Parathyroid adenoma (tissue), 2 donors: ENCODE data around the gene FAM222A.
"Not testable (repeated sequence)": the region's sequence is repeated elsewhere in the genome, so short reads cannot be mapped to it uniquely, and the experiment has no call there.

Experiments
- H2AFZ ChIP-seq: fragments of 300-600 bp; sonication (generic); one replicate; pipeline ENCODE4 v1.7.0; 2017; ENCODE audit warnings: antibody characterized with exemption, mild to moderate bottlenecking
- H3K27ac ChIP-seq: fragments of 300-600 bp; sonication (generic); one replicate; pipeline ENCODE4 v1.7.0; 2017
- H3K27me3 ChIP-seq: fragments of 300-600 bp; sonication (generic); one replicate; pipeline ENCODE4 v1.7.0; 2017; ENCODE audit warnings: low read length; ENCODE audit not compliant: control insufficient read depth, insufficient read depth
- H3K36me3 ChIP-seq: fragments of 300-600 bp; sonication (generic); one replicate; pipeline ENCODE4 v1.7.0; 2017; ENCODE audit warnings: low read length; ENCODE audit not compliant: control insufficient read depth, insufficient read depth
- H3K4me1 ChIP-seq: fragments of 300-600 bp; sonication (generic); one replicate; pipeline ENCODE4 v1.7.0; 2017; ENCODE audit warnings: control low read depth
- H3K4me2 ChIP-seq: fragments of 300-600 bp; sonication (generic); one replicate; pipeline ENCODE4 v1.7.0; 2017; ENCODE audit warnings: low read length
- H3K4me3 ChIP-seq: fragments of 300-600 bp; sonication (generic); one replicate; pipeline ENCODE4 v1.7.0; 2017; ENCODE audit warnings: low read depth, low read length
- H3K79me2 ChIP-seq: fragments of 300-600 bp; sonication (generic); one replicate; pipeline ENCODE4 v1.7.0; 2017; ENCODE audit warnings: control low read depth
- H3K9ac ChIP-seq: fragments of 300-600 bp; sonication (generic); one replicate; pipeline ENCODE4 v1.7.0; 2017; ENCODE audit warnings: mild to moderate bottlenecking
- H3K9me3 ChIP-seq: fragments of 300-600 bp; sonication (generic); one replicate; pipeline ENCODE4 v1.7.0; 2017; ENCODE audit warnings: low read length; ENCODE audit not compliant: control insufficient read depth
- TF ChIP-seq, protein P1 (sequence below): fragments of 300-600 bp; sonication (generic); IDR thresholded peaks from one replicate; pipeline ENCODE4 v1.7.0; 2017; ENCODE audit warnings: antibody characterized with exemption, mild to moderate bottlenecking
- donor health status: primary hyperparathyroidism.

FAM222A gene

GRCh38 chr12:109689426-109689825 lies 24.2 kb upstream of the FAM222A start:
- no peak overlapping the region for H3K9ac ChIP-seq
- H3K27me3 ChIP-seq, result no peaks in the 10 kb centered on the region
- no peak overlapping the region for H3K4me2 ChIP-seq
- no peaks in the 10 kb centered on the region for H3K4me1 ChIP-seq
- H3K9me3 ChIP-seq, result no peaks in the 10 kb centered on the region
- no peak overlapping the region for H3K4me3 ChIP-seq
- no peak overlapping the region for H2AFZ ChIP-seq
- H3K27ac ChIP-seq, result no peak overlapping the region
- no peaks in the 10 kb centered on the region for H3K36me3 ChIP-seq
- no peaks in the 10 kb centered on the region for H3K79me2 ChIP-seq
- TF ChIP-seq, protein P1, sequence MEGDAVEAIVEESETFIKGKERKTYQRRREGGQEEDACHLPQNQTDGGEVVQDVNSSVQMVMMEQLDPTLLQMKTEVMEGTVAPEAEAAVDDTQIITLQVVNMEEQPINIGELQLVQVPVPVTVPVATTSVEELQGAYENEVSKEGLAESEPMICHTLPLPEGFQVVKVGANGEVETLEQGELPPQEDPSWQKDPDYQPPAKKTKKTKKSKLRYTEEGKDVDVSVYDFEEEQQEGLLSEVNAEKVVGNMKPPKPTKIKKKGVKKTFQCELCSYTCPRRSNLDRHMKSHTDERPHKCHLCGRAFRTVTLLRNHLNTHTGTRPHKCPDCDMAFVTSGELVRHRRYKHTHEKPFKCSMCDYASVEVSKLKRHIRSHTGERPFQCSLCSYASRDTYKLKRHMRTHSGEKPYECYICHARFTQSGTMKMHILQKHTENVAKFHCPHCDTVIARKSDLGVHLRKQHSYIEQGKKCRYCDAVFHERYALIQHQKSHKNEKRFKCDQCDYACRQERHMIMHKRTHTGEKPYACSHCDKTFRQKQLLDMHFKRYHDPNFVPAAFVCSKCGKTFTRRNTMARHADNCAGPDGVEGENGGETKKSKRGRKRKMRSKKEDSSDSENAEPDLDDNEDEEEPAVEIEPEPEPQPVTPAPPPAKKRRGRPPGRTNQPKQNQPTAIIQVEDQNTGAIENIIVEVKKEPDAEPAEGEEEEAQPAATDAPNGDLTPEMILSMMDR, result no peak

- no peak overlapping the region for H3K27ac ChIP-seq
- no peak overlapping the region for H3K4me3 ChIP-seq
- no peak overlapping the region for H2AFZ ChIP-seq
- no peaks in the 10 kb centered on the region for H3K36me3 ChIP-seq
- no peaks in the 10 kb centered on the region for H3K79me2 ChIP-seq
- H3K4me1 ChIP-seq, result peaks cover 4% of the 10 kb centered on the region
- no peak overlapping the region for H3K9ac ChIP-seq
- no peaks in the 10 kb centered on the region for H3K9me3 ChIP-seq
- H3K27me3 ChIP-seq, result no peaks in the 10 kb centered on the region
- no peak overlapping the region for H3K4me2 ChIP-seq
- TF ChIP-seq, protein P1, result no peak
Observed at GRCh38 chr12:109693160-109693559, 20.5 kb upstream of the FAM222A start.

- TF ChIP-seq, protein P1, result no peak
- H3K36me3 ChIP-seq, result no peaks in the 10 kb centered on the region
- H3K79me2 ChIP-seq, result no peaks in the 10 kb centered on the region
- H3K27me3 ChIP-seq, result no peaks in the 10 kb centered on the region
- H3K4me3 ChIP-seq, result no peak overlapping the region
- no peak overlapping the region for H3K4me2 ChIP-seq
- H2AFZ ChIP-seq, result no peak overlapping the region
- no peaks in the 10 kb centered on the region for H3K9me3 ChIP-seq
- H3K4me1 ChIP-seq, result peaks cover 4% of the 10 kb centered on the region
- H3K9ac ChIP-seq, result no peak overlapping the region
- H3K27ac ChIP-seq, result no peak overlapping the region
Observed at GRCh38 chr12:109693653-109694600, 19.7 kb upstream of the FAM222A start.

DNA sequence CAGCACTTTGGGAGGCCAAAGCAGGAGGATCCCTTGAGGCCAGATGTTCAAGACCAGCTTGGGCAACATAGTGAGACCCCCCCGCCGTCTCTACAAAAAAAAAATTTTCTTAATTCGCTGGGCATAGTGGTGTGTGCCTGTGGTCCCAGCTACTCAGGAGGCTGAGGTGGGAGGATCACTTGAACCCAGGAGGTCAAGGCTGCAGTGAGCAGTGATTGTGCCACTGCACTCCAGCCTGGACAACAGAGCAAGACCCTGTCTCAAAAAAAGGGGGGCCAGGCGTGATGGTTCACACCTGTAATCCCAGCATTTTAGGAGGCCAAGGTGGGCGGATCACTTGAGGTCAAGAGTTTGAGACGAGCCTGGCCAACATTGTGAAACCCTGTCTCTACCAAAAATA lies 19.0 kb upstream of the FAM222A start:
- H3K4me2 ChIP-seq, H3K27me3 ChIP-seq, H3K79me2 ChIP-seq, H3K27ac ChIP-seq, H2AFZ ChIP-seq, H3K9me3 ChIP-seq, H3K4me1 ChIP-seq, H3K9ac ChIP-seq, H3K4me3 ChIP-seq, H3K36me3 ChIP-seq: not testable (repeated sequence)

- Histone ChIP-seq H3K27ac (no peak overlapping the region), H3K9ac (no peak overlapping the region)
- TF ChIP-seq, protein P1, result no peak
Observed at GRCh38 chr12:109695416-109695815, 18.2 kb upstream of the FAM222A start.

More at GRCh38 chr12:109695416-109695815, 18.2 kb upstream of the FAM222A start:
- H3K36me3 ChIP-seq, result no peaks in the 10 kb centered on the region
- H2AFZ ChIP-seq, result peak overlapping the region; percentile 66
- H3K27me3 ChIP-seq, result no peaks in the 10 kb centered on the region
- H3K79me2 ChIP-seq, result no peaks in the 10 kb centered on the region
- H3K4me1 ChIP-seq, result peaks cover 4% of the 10 kb centered on the region
- no peak overlapping the region for H3K4me3 ChIP-seq
- H3K9me3 ChIP-seq, result no peaks in the 10 kb centered on the region
- no peak overlapping the region for H3K4me2 ChIP-seq
